B cell (primary cell): ENCODE results near the gene DNAH8. TPM values are rescaled to one million over a fixed set of nuclear protein-coding genes. Genes with fewer than 3 reads are reported as not detected.

Source experiments
- ATAC-seq: fragments of 200-7000 bp; cut with Tn5 transposase; one replicate; pipeline ENCODE4 v1.10.0; 2021; ENCODE audit warnings: low read depth, mild to moderate bottlenecking, moderate number of reproducible peaks, moderate library complexity
- CTCF ChIA-PET: fragments of 350-600 bp; sonication (Branson Sonifier 250); formaldehyde crosslinking; loops from one replicate; lab custom pipeline; 2021; ENCODE audit warnings: antibody characterized with exemption, inconsistent platforms; lab: Charles Lee
- POLR2A ChIA-PET: fragments of 350-600 bp; sonication (Branson Sonifier 250); formaldehyde crosslinking; loops from one replicate; lab custom pipeline; 2021; ENCODE audit warnings: antibody characterized with exemption; lab: Charles Lee
- DNase-seq: peaks from one replicate; pipeline ENCODE4 v3.0.0; 2013
- H2AFZ ChIP-seq: 2 replicates; pipeline ENCODE4 v1.6.1; 2012; ENCODE audit warnings: mild to moderate bottlenecking, low read depth, low read length; ENCODE audit not compliant: insufficient read depth, poor library complexity, severe bottlenecking
- H3K27ac ChIP-seq, 2 donors: 1 replicate in 1 of 2; 2 replicates in 1 of 2; pipeline ENCODE4 v1.5.1; 2012 to 2013; ENCODE audit warnings: low read length in 2 of 2, mild to moderate bottlenecking in 2 of 2, moderate library complexity in 1 of 2
- H3K27me3 ChIP-seq, 4 experiments: fragments of 200-600 bp in 1 of 4; sonication (generic) in 1 of 4; replicated peaks in 1 of 4; 1 replicate in 2 of 4; 2 replicates in 2 of 4; pipeline versions ENCODE4 v1.6.1 to v1.7.0; 2013 to 2016; ENCODE audit warnings: low read length in 3 of 4, mild to moderate bottlenecking in 2 of 4, mixed read lengths in 1 of 4, moderate library complexity in 1 of 4; ENCODE audit not compliant: insufficient read depth in 4 of 4, control insufficient read depth in 3 of 4; ENCODE audit errors: control extremely low read depth in 1 of 4
- H3K36me3 ChIP-seq, 2 experiments: replicated peaks in 1 of 2; 1 replicate in 1 of 2; 2 replicates in 1 of 2; pipeline versions ENCODE4 v1.6.1 to v1.7.1; 2013; ENCODE audit warnings: low read length in 1 of 2; ENCODE audit not compliant: insufficient read depth in 2 of 2, control insufficient read depth in 1 of 2; ENCODE audit errors: control extremely low read depth in 1 of 2, extremely low read depth in 1 of 2
- H3K4me1 ChIP-seq, 2 donors: fragments of 200-600 bp in 1 of 2; sonication (generic) in 1 of 2; 1 replicate in 1 of 2; 2 replicates in 1 of 2; pipeline versions ENCODE4 v1.5.1 to v1.6.1; 2013 to 2017; ENCODE audit warnings: low read length in 2 of 2; ENCODE audit not compliant: control insufficient read depth in 2 of 2, insufficient read depth in 2 of 2
- H3K4me2 ChIP-seq: replicated peaks from 2 replicates; pipeline ENCODE3; 2012; ENCODE audit warnings: mild to moderate bottlenecking, low read depth, low read length; ENCODE audit not compliant: poor library complexity, severe bottlenecking
- H3K4me3 ChIP-seq, 5 experiments: fragments of 200-600 bp in 1 of 5; sonication (generic) in 1 of 5; 1 replicate in 3 of 5; 2 replicates in 2 of 5; pipeline versions ENCODE4 v1.5.1 to v1.7.0; 2011 to 2016; ENCODE audit warnings: low read length in 4 of 5, mild to moderate bottlenecking in 4 of 5, low read depth in 2 of 5, control low read depth in 1 of 5, moderate library complexity in 1 of 5; ENCODE audit not compliant: insufficient read depth in 1 of 5; ENCODE audit errors: control extremely low read depth in 1 of 5, extremely low read depth in 1 of 5
- H3K79me2 ChIP-seq: fragments of 200-600 bp; sonication (generic); one replicate; pipeline ENCODE4 v1.6.0; 2016; ENCODE audit warnings: low read length; ENCODE audit not compliant: control insufficient read depth, insufficient read depth
- H3K9ac ChIP-seq: fragments of 200-600 bp; sonication (generic); 2 replicates; pipeline ENCODE4 v1.6.1; 2017; ENCODE audit warnings: mild to moderate bottlenecking, low read length, moderate library complexity
- H3K9me3 ChIP-seq, 3 donors: one replicate each; pipeline versions ENCODE4 v1.6.1 to v1.7.1; 2013; ENCODE audit warnings: low read length in 2 of 3; ENCODE audit not compliant: control insufficient read depth in 2 of 3, insufficient read depth in 1 of 3; ENCODE audit errors: control extremely low read depth in 1 of 3
- H4K20me1 ChIP-seq: 2 replicates; pipeline ENCODE4 v1.6.0; 2012; ENCODE audit warnings: mild to moderate bottlenecking, low read length; ENCODE audit not compliant: insufficient read depth, control insufficient read depth, poor library complexity, severe bottlenecking
- H3K27ac Mint-ChIP-seq: one replicate; pipeline ENCODE4 v1.8.0; 2021; ENCODE audit warnings: mixed read lengths
- H3K27me3 Mint-ChIP-seq: one replicate; pipeline ENCODE4 v1.8.0; 2021; ENCODE audit warnings: mixed read lengths
- H3K4me1 Mint-ChIP-seq: one replicate; pipeline ENCODE4 v1.8.0; 2021; ENCODE audit warnings: mixed read lengths
- H3K4me3 Mint-ChIP-seq: one replicate; pipeline ENCODE4 v1.8.0; 2021; ENCODE audit warnings: mixed read lengths
- H3K9me3 Mint-ChIP-seq: one replicate; pipeline ENCODE4 v1.8.0; 2022; ENCODE audit warnings: mixed read lengths; ENCODE audit not compliant: insufficient read depth
- CTCF ChIP-seq: fragments of 200-600 bp; IDR thresholded peaks from one replicate; pipeline ENCODE4 v1.8.0; 2022; ENCODE audit warnings: antibody characterized with exemption, mild to moderate bottlenecking
- EZH2 ChIP-seq: IDR thresholded peaks from 2 replicates; pipeline ENCODE4 v1.6.1; 2012; ENCODE audit warnings: borderline replicate concordance, low read depth, mild to moderate bottlenecking, moderate library complexity, low read length; ENCODE audit not compliant: insufficient read depth, poor library complexity, severe bottlenecking
- WGBS: methylation state at CpG from one replicate; pipeline ENCODE4 v1.1.5; 2013; ENCODE audit warnings: missing lambda C conversion rate; ENCODE audit not compliant: insufficient coverage; 5-methylcytosine and 5-hydroxymethylcytosine counted together
- intact Hi-C: fragments of 100-400 bp; cut with micrococcal nuclease; formaldehyde crosslinking; loops from one replicate; pipeline ENCODE4 v1.10.0; 2022
- polyA plus RNA-seq: library from polyadenylated mRNA; depleted of rRNA; stranded (reverse); fragments of >200 nt; gene quantifications from 2 replicates; pipeline ENCODE4 v1.2.3, GENCODE V29; 2012
- total RNA-seq, 2 donors: library from RNA; stranded (reverse); fragments of 120-200 nt in 1 of 2; gene quantifications; 1 replicate in 1 of 2; 2 replicates in 1 of 2; pipeline versions ENCODE4 v1.2.3 to v1.2.4, GENCODE V29; 2013 to 2022

The DNAH8 gene
- total and polyA plus RNA-seq, 2 donors (not counting 1 experiment from before 2014, with no cell fraction given) = 0.69 to 1.1 TPM

GRCh38 chr6:38673397-38674165, 41.5 kb upstream of the DNAH8 start:
- H3K27ac Mint-ChIP-seq = peak overlapping the region; percentile 59
- H3K27ac ChIP-seq = peak overlapping the region; percentile 15 to 49
- H2AFZ ChIP-seq = peak overlapping the region; percentile 53
- POLR2A ChIA-PET = no interaction called here
- CTCF ChIA-PET = interaction anchor here (0.5 to 1.8 kb wide), 5 partner anchors 11 to 1348 kb away, joined by 3 to 5 read pairs (median 4); no protein-coding TSS in a partner anchor
- H3K79me2 ChIP-seq = no peaks in the 10 kb centered on the region
- H3K9me3 ChIP-seq = peaks cover 0 to 7% (median 4%) of the 10 kb centered on the region in 3 donors
- DNase-seq (peak; percentile 48), ATAC-seq (peak; percentile 23)
- WGBS = 100% methylated on average over 1 of the region's 9 CpGs
- H3K4me2 ChIP-seq = peak overlapping the region; percentile 50
- H4K20me1 ChIP-seq = no peaks in the 10 kb centered on the region
- H3K9ac ChIP-seq = peak overlapping the region; percentile 6
- no peak for TF ChIP-seq EZH2
- H3K27me3 ChIP-seq = no peaks in the 10 kb centered on the region
- H3K4me3 ChIP-seq = no peak overlapping the region
- H3K27me3 Mint-ChIP-seq = no peaks in the 10 kb centered on the region
- H3K4me1 ChIP-seq = peaks cover 43 to 49% of the 10 kb centered on the region in 2 donors
- peaks cover 0 to 7% of the 10 kb centered on the region in 2 experiments for H3K36me3 ChIP-seq
- H3K9me3 Mint-ChIP-seq = peaks cover 2% of the 10 kb centered on the region
- H3K4me3 Mint-ChIP-seq = peak overlapping the region; percentile 54
- peaks cover 54% of the 10 kb centered on the region for H3K4me1 Mint-ChIP-seq
- intact Hi-C loops = loop anchor here (2.0 to 10.0 kb wide), 3 partner anchors 36 to 1349 kb away; partner anchors contain the start of gene BTBD9

GRCh38 chr6:38676236-38676973, 38.7 kb upstream of the DNAH8 start:
- peaks cover 2 to 7% of the 10 kb centered on the region in 2 experiments for H3K36me3 ChIP-seq
- H3K9ac ChIP-seq = peak overlapping the region; percentile 18
- H3K4me3 ChIP-seq = peak overlapping the region in 1 of 5 experiments; percentile 37
- Mint-ChIP-seq H3K4me1 (peaks cover 61% of the 10 kb centered on the region), H3K4me3 (peak overlapping the region; percentile 45), H3K9me3 (peaks cover 2% of the 10 kb centered on the region), H3K27ac (peak overlapping the region; percentile 74), H3K27me3 (no peaks in the 10 kb centered on the region)
- H3K4me1 ChIP-seq = peaks cover 46 to 52% of the 10 kb centered on the region in 2 donors
- H3K27me3 ChIP-seq = no peaks in the 10 kb centered on the region
- intact Hi-C loops = loop anchor here (10.0 kb wide), 1 partner anchor 1352 kb away; no protein-coding TSS in a partner anchor
- ATAC-seq (peak; percentile 40), DNase-seq (peak; percentile 23)
- peaks cover 0 to 7% (median 4%) of the 10 kb centered on the region in 3 donors for H3K9me3 ChIP-seq
- peak overlapping the region; percentile 55 for H3K4me2 ChIP-seq
- peak overlapping the region; percentile 50 to 75 for H3K27ac ChIP-seq
- H4K20me1 ChIP-seq = no peaks in the 10 kb centered on the region
- peaks cover 2% of the 10 kb centered on the region for H3K79me2 ChIP-seq
- no peak overlapping the region for H2AFZ ChIP-seq
- CTCF ChIA-PET = interaction anchor here (1.0 kb wide), 1 partner anchor 972 kb away, joined by 3 read pairs; no protein-coding TSS in a partner anchor
- TF ChIP-seq CTCF = no peak
- no peak for TF ChIP-seq EZH2
- WGBS = no CpG with 5 or more reads among the region's 2 CpGs
- POLR2A ChIA-PET = no interaction called here
